Neural progenitor cell (in vitro differentiated cells): Measurements from ENCODE around the gene ITGA2B.

Experiments used
- CTCF ChIP-seq: fragments of 200-600 bp; sonication (generic); IDR thresholded peaks from 2 replicates; pipeline ENCODE4 v1.5.1; 2017; ENCODE audit warnings: antibody characterized with exemption, mild to moderate bottlenecking
- EZH2 ChIP-seq: fragments of 200-600 bp; sonication (generic); IDR thresholded peaks from 2 replicates; pipeline ENCODE4 v1.6.1; 2017; ENCODE audit warnings: antibody characterized with exemption, mild to moderate bottlenecking, moderate library complexity
- EZH2phosphoT487 ChIP-seq: fragments of 200-600 bp; sonication (generic); IDR thresholded peaks from 2 replicates; pipeline ENCODE4 v1.6.1; 2017; ENCODE audit warnings: antibody characterized with exemption

GRCh38 chr17:44355642-44356099 lies 33.8 kb downstream of the ITGA2B start:
- TF ChIP-seq CTCF (no peak), EZH2 (no peak), EZH2phosphoT487 (no peak)
